HG02840 (cell line): ENCODE measurements around the gene IKZF3.
"Not testable (repeated sequence)": the region's sequence is repeated elsewhere in the genome, so short reads cannot be mapped to it uniquely, and the experiment has no call there.

Experiments
- ATAC-seq: cut with Tn5 transposase; IDR thresholded peaks from one replicate; pipeline ENCODE4 v1.9.1; 2021; ENCODE audit warnings: mild to moderate bottlenecking, moderate library complexity, moderate number of reproducible peaks; ENCODE audit not compliant: unreplicated experiment, low FRiP score

IKZF3 gene

GRCh38 chr17:39757931-39758873 lies 105.9 kb downstream of the IKZF3 start:
- ATAC-seq: no peak

- ATAC-seq: no peak
These were observed 106.9 kb downstream of the IKZF3 start for GRCh38 chr17:39757176-39757662.

GRCh38 chr17:39756380-39757079 lies 107.6 kb downstream of the IKZF3 start:
- no peak for ATAC-seq

- no peak for ATAC-seq
These were observed 108.3 kb downstream of the IKZF3 start for GRCh38 chr17:39755554-39756379.

GRCh38 chr17:39754958-39755553 lies 109.1 kb downstream of the IKZF3 start:
- ATAC-seq: no peak

- peak; percentile 63 for ATAC-seq
These were observed 109.8 kb downstream of the IKZF3 start for GRCh38 chr17:39754161-39754957.

- ATAC-seq: peak; percentile 28
These were observed 110.5 kb downstream of the IKZF3 start for GRCh38 chr17:39753514-39754160.

GRCh38 chr17:39752241-39752881 lies 111.8 kb downstream of the IKZF3 start:
- ATAC-seq: no peak

GRCh38 chr17:39751637-39752036 lies 112.5 kb downstream of the IKZF3 start:
- ATAC-seq: no peak

GRCh38 chr17:39751016-39751543 lies 113.0 kb downstream of the IKZF3 start:
- ATAC-seq: no peak

GRCh38 chr17:39750131-39751015 lies 113.7 kb downstream of the IKZF3 start:
- ATAC-seq: no peak

- ATAC-seq: not testable (repeated sequence)
These were observed 115.6 kb downstream of the IKZF3 start for GRCh38 chr17:39748444-39749034.

GRCh38 chr17:39747745-39748144 lies 116.4 kb downstream of the IKZF3 start:
- no peak for ATAC-seq

GRCh38 chr17:39746145-39746461 lies 118.0 kb downstream of the IKZF3 start:
- no peak for ATAC-seq

- no peak for ATAC-seq
These were observed 118.6 kb downstream of the IKZF3 start for GRCh38 chr17:39745335-39746144.

GRCh38 chr17:39744836-39745215 lies 119.3 kb downstream of the IKZF3 start:
- no peak for ATAC-seq
